HCT116 (cell line): Measurements from ENCODE around the gene ECSCR. TPM values are rescaled to one million over a fixed set of nuclear protein-coding genes. Genes with fewer than 3 reads are reported as not detected.
"Not testable (repeated sequence)": the region's sequence is repeated elsewhere in the genome, so short reads cannot be mapped to it uniquely, and the experiment has no call there.

Experiments
- ATAC-seq: fragments of 200-7000 bp; cut with Tn5 transposase; 2 replicates; pipeline ENCODE4 v1.9.1; 2020; ENCODE audit warnings: mild to moderate bottlenecking, moderate library complexity
- BruUV-seq: library from RNA; stranded (reverse); fragments of 400-500 nt; replicated peaks from 2 replicates; lab custom pipeline; 2021; lab: Mats Ljungman, UMichigan
- CTCF ChIA-PET: fragments of 300-600 bp; sonication (Branson Sonifier 250); formaldehyde crosslinking; loops from one replicate; lab custom pipeline; 2021; ENCODE audit warnings: antibody characterized with exemption; lab: Charles Lee
- POLR2A ChIA-PET: fragments of 300-600, 350-600 bp; sonication (Branson Sonifier 250); formaldehyde crosslinking; loops from one replicate; lab custom pipeline; 2021; ENCODE audit warnings: antibody characterized with exemption; lab: Charles Lee
- RAD21 ChIA-PET, 2 experiments: fragments of 300-600 bp; sonication (Branson Sonifier 250); formaldehyde crosslinking; loops; one replicate each; lab custom pipeline; 2023; ENCODE audit warnings: low total read pairs in 2 of 2; ENCODE audit not compliant: uncharacterized antibody in 2 of 2, unreplicated experiment in 2 of 2, low non-redundant PET in 1 of 2; lab: Charles Lee
- DNase-seq: peaks from one replicate; pipeline ENCODE4 v3.0.0-alpha.2; 2010; ENCODE audit warnings: low read depth, low spot score
- H2AFZ ChIP-seq: fragments of 200-600 bp; shearing (Covaris generic), sonication (generic); 2 replicates; pipeline ENCODE4 v1.6.1; 2017; ENCODE audit warnings: low read depth, mixed run types, mixed read lengths, antibody characterized with exemption, low read length; ENCODE audit not compliant: poor library complexity, severe bottlenecking
- H3K27ac ChIP-seq: 2 replicates; pipeline ENCODE4 v1.5.1; 2012; ENCODE audit warnings: low read depth, low read length
- H3K27me3 ChIP-seq: fragments of 200-600 bp; sonication (generic); 2 replicates; pipeline ENCODE4 v1.6.1; 2016; ENCODE audit warnings: mixed run types, low read length, mixed read lengths; ENCODE audit not compliant: insufficient read depth
- H3K36me3 ChIP-seq, 2 experiments: fragments of 200-500 bp in 1 of 2; fragments of 200-600 bp in 1 of 2; sonication (Bioruptor generic) in 1 of 2; sonication (generic) in 1 of 2; 2 replicates each; pipeline versions ENCODE4 v1.5.1 to v1.6.1; 2014 to 2016; ENCODE audit warnings: low read length in 2 of 2, inconsistent platforms in 1 of 2, mixed read lengths in 1 of 2, mixed run types in 1 of 2; ENCODE audit not compliant: insufficient read depth in 2 of 2, control insufficient read depth in 1 of 2
- H3K4me1 ChIP-seq, 2 experiments: fragments of 200-600 bp in 1 of 2; sonication (generic) in 1 of 2; 2 replicates each; pipeline versions ENCODE4 v1.5.1 to v1.6.1; 2012 to 2017; ENCODE audit warnings: low read length in 2 of 2, inconsistent platforms in 1 of 2, mild to moderate bottlenecking in 1 of 2, mixed read lengths in 1 of 2, mixed run types in 1 of 2, moderate library complexity in 1 of 2; ENCODE audit not compliant: insufficient read depth in 2 of 2, control insufficient read depth in 1 of 2
- H3K4me2 ChIP-seq: fragments of 200-600 bp; sonication (generic); 2 replicates; pipeline ENCODE4 v1.6.1; 2017; ENCODE audit warnings: mixed run types, low read length, mixed read lengths
- H3K4me3 ChIP-seq, 2 experiments: fragments of 200-600 bp in 1 of 2; sonication (generic) in 1 of 2; replicated peaks in 1 of 2; 2 replicates each; pipeline ENCODE4 v1.5.1; 2011 to 2016; ENCODE audit warnings: low read length in 2 of 2, control low read depth in 1 of 2, low read depth in 1 of 2, mild to moderate bottlenecking in 1 of 2, mixed read lengths in 1 of 2, mixed run types in 1 of 2
- H3K79me2 ChIP-seq: fragments of 200-600 bp; sonication (generic); 2 replicates; pipeline ENCODE4 v1.6.1; 2017; ENCODE audit warnings: mild to moderate bottlenecking, mixed run types, low read length, moderate library complexity, mixed read lengths; ENCODE audit not compliant: insufficient read depth
- H3K9ac ChIP-seq: fragments of 200-600 bp; sonication (generic); 2 replicates; pipeline ENCODE4 v1.6.1; 2016; ENCODE audit warnings: low read length, mixed read lengths
- H3K9me2 ChIP-seq: fragments of 200-600 bp; sonication (generic), shearing (Covaris generic); 2 replicates; pipeline ENCODE4 v1.6.1; 2017; ENCODE audit warnings: mixed run types, mild to moderate bottlenecking, moderate library complexity; ENCODE audit not compliant: insufficient read depth
- H3K9me3 ChIP-seq, 2 experiments: fragments of 200-500 bp in 1 of 2; fragments of 200-600 bp in 1 of 2; sonication (Bioruptor generic) in 1 of 2; sonication (generic) in 1 of 2; 2 replicates each; pipeline ENCODE4 v1.6.1; 2014 to 2017; ENCODE audit warnings: low read length in 2 of 2, mixed read lengths in 2 of 2, inconsistent platforms in 1 of 2, low read depth in 1 of 2, mild to moderate bottlenecking in 1 of 2, mixed run types in 1 of 2, moderate library complexity in 1 of 2; ENCODE audit not compliant: control insufficient read depth in 1 of 2, insufficient read depth in 1 of 2
- H4K20me1 ChIP-seq: fragments of 200-600 bp; sonication (generic), shearing (Covaris generic); 2 replicates; pipeline ENCODE4 v1.6.1; 2017; ENCODE audit warnings: mixed run types, mild to moderate bottlenecking, moderate library complexity; ENCODE audit not compliant: insufficient read depth
- EZH2 ChIP-seq: fragments of 200-600 bp; sonication (generic); IDR thresholded peaks from 2 replicates; pipeline ENCODE4 v1.6.1; 2017; ENCODE audit warnings: antibody characterized with exemption, mixed run types
- FOSL1 ChIP-seq: IDR thresholded peaks from 2 replicates; pipeline ENCODE4 v1.6.1; 2012; ENCODE audit warnings: low read depth
- TCF7L2 ChIP-seq: IDR thresholded peaks from 2 replicates; pipeline ENCODE4 v1.7.0; 2011; ENCODE audit warnings: borderline replicate concordance, inconsistent platforms; ENCODE audit not compliant: insufficient read depth, insufficient read length; ENCODE audit errors: extremely low read depth
- ZFX ChIP-seq: fragments of 450-650 bp; IDR thresholded peaks from 2 replicates; pipeline ENCODE4 v1.6.1; 2017
- ZNF274 ChIP-seq: fragments of 200-500 bp; sonication (Bioruptor generic); IDR thresholded peaks from 2 replicates; pipeline ENCODE4 v1.6.1; 2014; ENCODE audit warnings: mild to moderate bottlenecking, low read depth, low read length, inconsistent platforms
- intact Hi-C: fragments of 100-400 bp; cut with micrococcal nuclease; formaldehyde crosslinking; loops from 2 replicates; pipeline ENCODE4 v1.10.0; 2022
- total RNA-seq: library from RNA; stranded (reverse); gene quantifications from one replicate; pipeline ENCODE4 v1.2.1, GENCODE V29; 2021; ENCODE audit not compliant: unreplicated experiment
- TF ChIP-seq, protein P1 (sequence below): IDR thresholded peaks from 2 replicates; pipeline ENCODE4 v1.6.1; 2012; ENCODE audit warnings: low read depth
- TF ChIP-seq, protein P2 (sequence below): IDR thresholded peaks from 2 replicates; pipeline ENCODE4 v1.6.1; 2012

Gene ECSCR
- total RNA-seq, 1 experiment from 2014 or later: not detected

- Histone ChIP-seq H3K4me1 (no peaks in the 10 kb centered on the region), H3K9me2 (no peaks in the 10 kb centered on the region), H4K20me1 (no peaks in the 10 kb centered on the region), H3K9me3 (no peaks in the 10 kb centered on the region), H3K4me3 (no peak overlapping the region), H2AFZ (no peak overlapping the region), H3K79me2 (no peaks in the 10 kb centered on the region), H3K9ac (no peak overlapping the region), H3K27me3 (no peaks in the 10 kb centered on the region), H3K4me2 (no peak overlapping the region), H3K36me3 (no peaks in the 10 kb centered on the region), H3K27ac (no peak overlapping the region)
- ChIA-PET CTCF (interaction anchor here (2.5 kb wide), 1 partner anchor 12 kb away, joined by 7 read pairs; no protein-coding TSS in a partner anchor), RAD21 (no interaction called here), POLR2A (no interaction called here)
- intact Hi-C loops: no loop called here
- BruUV-seq: no TSS peak
- TF ChIP-seq FOSL1 (no peak), ZNF274 (no peak), ZFX (no peak), TCF7L2 (no peak), EZH2 (no peak)
- TF ChIP-seq, protein P1, sequence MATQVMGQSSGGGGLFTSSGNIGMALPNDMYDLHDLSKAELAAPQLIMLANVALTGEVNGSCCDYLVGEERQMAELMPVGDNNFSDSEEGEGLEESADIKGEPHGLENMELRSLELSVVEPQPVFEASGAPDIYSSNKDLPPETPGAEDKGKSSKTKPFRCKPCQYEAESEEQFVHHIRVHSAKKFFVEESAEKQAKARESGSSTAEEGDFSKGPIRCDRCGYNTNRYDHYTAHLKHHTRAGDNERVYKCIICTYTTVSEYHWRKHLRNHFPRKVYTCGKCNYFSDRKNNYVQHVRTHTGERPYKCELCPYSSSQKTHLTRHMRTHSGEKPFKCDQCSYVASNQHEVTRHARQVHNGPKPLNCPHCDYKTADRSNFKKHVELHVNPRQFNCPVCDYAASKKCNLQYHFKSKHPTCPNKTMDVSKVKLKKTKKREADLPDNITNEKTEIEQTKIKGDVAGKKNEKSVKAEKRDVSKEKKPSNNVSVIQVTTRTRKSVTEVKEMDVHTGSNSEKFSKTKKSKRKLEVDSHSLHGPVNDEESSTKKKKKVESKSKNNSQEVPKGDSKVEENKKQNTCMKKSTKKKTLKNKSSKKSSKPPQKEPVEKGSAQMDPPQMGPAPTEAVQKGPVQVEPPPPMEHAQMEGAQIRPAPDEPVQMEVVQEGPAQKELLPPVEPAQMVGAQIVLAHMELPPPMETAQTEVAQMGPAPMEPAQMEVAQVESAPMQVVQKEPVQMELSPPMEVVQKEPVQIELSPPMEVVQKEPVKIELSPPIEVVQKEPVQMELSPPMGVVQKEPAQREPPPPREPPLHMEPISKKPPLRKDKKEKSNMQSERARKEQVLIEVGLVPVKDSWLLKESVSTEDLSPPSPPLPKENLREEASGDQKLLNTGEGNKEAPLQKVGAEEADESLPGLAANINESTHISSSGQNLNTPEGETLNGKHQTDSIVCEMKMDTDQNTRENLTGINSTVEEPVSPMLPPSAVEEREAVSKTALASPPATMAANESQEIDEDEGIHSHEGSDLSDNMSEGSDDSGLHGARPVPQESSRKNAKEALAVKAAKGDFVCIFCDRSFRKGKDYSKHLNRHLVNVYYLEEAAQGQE: no peak
- TF ChIP-seq, protein P2, sequence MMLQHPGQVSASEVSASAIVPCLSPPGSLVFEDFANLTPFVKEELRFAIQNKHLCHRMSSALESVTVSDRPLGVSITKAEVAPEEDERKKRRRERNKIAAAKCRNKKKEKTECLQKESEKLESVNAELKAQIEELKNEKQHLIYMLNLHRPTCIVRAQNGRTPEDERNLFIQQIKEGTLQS: no peak
- DNase-seq (no peak), ATAC-seq (no peak)
Observed at GRCh38 chr5:139410121-139410992, 52.2 kb downstream of the ECSCR start.

DNA sequence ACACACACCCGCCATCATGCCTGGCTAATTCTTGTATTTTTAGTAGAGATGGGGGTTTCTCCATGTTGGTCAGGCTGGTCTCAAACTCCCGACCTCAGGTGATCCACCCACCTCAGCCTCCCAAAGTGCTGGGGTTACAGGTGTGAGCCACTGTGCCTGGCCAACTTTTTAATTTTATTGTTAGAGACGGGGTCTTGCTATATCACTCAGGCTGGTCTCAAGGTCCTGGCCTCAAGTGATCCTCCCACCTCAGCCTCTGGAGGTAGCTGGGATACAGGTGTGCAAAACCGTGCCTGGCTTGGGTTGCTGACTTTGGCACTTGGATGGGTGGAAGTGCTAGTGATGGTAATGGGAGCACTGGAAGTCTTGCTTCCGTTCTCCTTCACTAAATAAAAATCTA lies 53.4 kb downstream of the ECSCR start:
- H2AFZ ChIP-seq, CTCF ChIA-PET, H3K27ac ChIP-seq, H4K20me1 ChIP-seq, H3K27me3 ChIP-seq, intact Hi-C loops, H3K9me3 ChIP-seq, H3K4me1 ChIP-seq, POLR2A ChIA-PET, ATAC-seq, H3K9me2 ChIP-seq, BruUV-seq, H3K4me2 ChIP-seq, DNase-seq, H3K79me2 ChIP-seq, H3K36me3 ChIP-seq, RAD21 ChIA-PET, H3K9ac ChIP-seq, H3K4me3 ChIP-seq: not testable (repeated sequence)
